Heart left ventricle (tissue), 16 donors: Measurements from ENCODE around the gene RAB6B. TPM values are rescaled to one million over a fixed set of nuclear protein-coding genes. Genes with fewer than 3 reads are reported as not detected.

ENCODE experiments used
- ATAC-seq, 4 donors: fragments of 200-7000 bp; cut with Tn5 transposase; one replicate each; pipeline ENCODE4 v1.9.1; 2020 to 2022; ENCODE audit warnings: moderate library complexity in 4 of 4, mild to moderate bottlenecking in 3 of 4, moderate number of reproducible peaks in 1 of 4
- DNase-seq, 5 donors: peaks; one replicate each; pipeline ENCODE4 v3.0.0-alpha.2; 2020
- H3K27ac ChIP-seq, 12 donors: fragments of 200-600 bp; sonication (generic) in 4 of 12; one replicate each; pipeline versions ENCODE4 v1.5.0 to v1.8.0; 2016 to 2022; ENCODE audit warnings: mild to moderate bottlenecking in 2 of 12
- H3K27me3 ChIP-seq, 9 donors: fragments of 200-600 bp; sonication (generic) in 2 of 9; one replicate each; pipeline versions ENCODE4 v1.5.1 to v1.8.0; 2016 to 2022; ENCODE audit warnings: mild to moderate bottlenecking in 3 of 9
- H3K36me3 ChIP-seq, 9 donors: fragments of 200-600 bp; sonication (generic) in 2 of 9; one replicate each; pipeline versions ENCODE4 v1.5.0 to v1.8.0; 2018 to 2022; ENCODE audit warnings: mild to moderate bottlenecking in 2 of 9
- H3K4me1 ChIP-seq, 12 donors: fragments of 200-600 bp; sonication (generic) in 4 of 12; one replicate each; pipeline versions ENCODE4 v1.5.0 to v1.8.0; 2016 to 2022; ENCODE audit warnings: mild to moderate bottlenecking in 3 of 12
- H3K4me3 ChIP-seq, 12 donors: fragments of 200-600 bp; sonication (generic) in 4 of 12; one replicate each; pipeline versions ENCODE4 v1.5.0 to v1.8.0; 2017 to 2022; ENCODE audit warnings: mild to moderate bottlenecking in 9 of 12, moderate library complexity in 4 of 12
- H3K9me3 ChIP-seq, 12 donors: fragments of 200-600 bp; sonication (generic) in 4 of 12; one replicate each; pipeline versions ENCODE4 v1.5.0 to v1.8.0; 2016 to 2022; ENCODE audit warnings: mild to moderate bottlenecking in 1 of 12
- POLR2A ChIP-seq, 2 donors: fragments of 450-650 bp; IDR thresholded peaks; one replicate each; pipeline ENCODE4 v1.6.1; 2017; ENCODE audit warnings: antibody characterized with exemption in 2 of 2, mild to moderate bottlenecking in 2 of 2, moderate library complexity in 2 of 2
- WGBS, 4 donors: extraction: QIAGEN DNeasy Blood & Tissue Kit in 2 of 4; methylation state at CpG; one replicate each; pipeline versions ENCODE4 v1.1.5 to v1.1.7; 2013 to 2018; 5-methylcytosine and 5-hydroxymethylcytosine counted together
- intact Hi-C, 10 donors: fragments of 100-400 bp; cut with DNase I; formaldehyde crosslinking; loops; one replicate each; pipeline versions ENCODE4 v1.11.1 to v1.14.2; 2022
- long read RNA-seq, 3 donors: library from polyadenylated mRNA; unstranded; transcript quantifications; one replicate each; pipeline ENCODE4 v2.0.0, GENCODE V29; 2020 to 2021
- polyA plus RNA-seq, 2 donors: library from polyadenylated mRNA; stranded (reverse); fragments of 200-250 nt; gene quantifications; one replicate each; pipeline ENCODE4 v1.2.3, GENCODE V29; 2013
- total RNA-seq, 9 donors: library from RNA; depleted of rRNA in 2 of 9; stranded (reverse); fragments of >200 nt in 2 of 9; fragmentation: NEBNext Ultra II Directional in 3 of 9; extraction: Animal tissue kit (Norgen Biotek cat#: 25700) in 3 of 9; gene quantifications; one replicate each; pipeline versions ENCODE4 v1.1.0 to v1.2.4, GENCODE V29; 2016 to 2023
- TF ChIP-seq, protein P1 (sequence below), 12 donors: fragments of 200-600 bp; sonication (generic) in 4 of 12; IDR thresholded peaks; one replicate each; pipeline versions ENCODE4 v1.5.0 to v1.8.0; 2018 to 2022; ENCODE audit warnings: antibody characterized with exemption in 12 of 12, mild to moderate bottlenecking in 5 of 12
- donor health status: ischemic (EF 13 %, LVEDD 7.1; RV severe dilation, severe dysfunction).
- donor health status: healthy with polysubstance abuse.
- donor health status: DM: no; HTN: yes; CAD: no.
- donor health status: DM: no; HTN: no; CAD: no.
- donor health status: ischemic (EF 25% LVEDD 6.9; RV normal size, moderate dysfunction).
- donor health status: ischemic (EF 25% LVEDD 5.7; RV mildly dilated, moderate dysfunction).
- donor health status: healthy.
- donor health status: DM: yes; HTN: yes; CAD: no.
- donor health status: ischemic (EF 35%, LVEDD 5.7; RV mildly dilated, moderate dysfunction).
- donor health status: nonischemic (EF 11% LVEDD 7.7; RV severe dilation, severe dysfunction).
- donor health status: DM: yes; HTN: yes; CAD: no.
- donor health status: PGD.
- donor health status: ischemic (EF 29% LVEDD 5.4; RV normal size, mild dysfunction).
- donor health status: nonischemic (EF 23%, LVEDD 6.1; RV moderate dilation, normal function).

The RAB6B gene
- total RNA-seq, result 10 to 100 TPM; 12.4 to 57.2 (median 44.6) TPM
- 10 to 100 TPM; 15.4 to 23.5 TPM for polyA plus RNA-seq
- long read RNA-seq, donor 1, full-length matches to known transcripts, result 2 of 28 reads
- long read RNA-seq, donor 1, partial matches to known transcripts, result 1 of 28 reads
- long read RNA-seq, donor 1, other reads (novel, unspliced or antisense), result 25 of 28 reads
- long read RNA-seq, donor 2, full-length matches to known transcripts, result 11 of 42 reads
- long read RNA-seq, donor 2, partial matches to known transcripts, result 2 of 42 reads
- long read RNA-seq, donor 2, other reads (novel, unspliced or antisense), result 29 of 42 reads
- long read RNA-seq, donor 3, partial matches to known transcripts, result 0 of 22 reads
- long read RNA-seq, donor 3, other reads (novel, unspliced or antisense), result 22 of 22 reads

DNA sequence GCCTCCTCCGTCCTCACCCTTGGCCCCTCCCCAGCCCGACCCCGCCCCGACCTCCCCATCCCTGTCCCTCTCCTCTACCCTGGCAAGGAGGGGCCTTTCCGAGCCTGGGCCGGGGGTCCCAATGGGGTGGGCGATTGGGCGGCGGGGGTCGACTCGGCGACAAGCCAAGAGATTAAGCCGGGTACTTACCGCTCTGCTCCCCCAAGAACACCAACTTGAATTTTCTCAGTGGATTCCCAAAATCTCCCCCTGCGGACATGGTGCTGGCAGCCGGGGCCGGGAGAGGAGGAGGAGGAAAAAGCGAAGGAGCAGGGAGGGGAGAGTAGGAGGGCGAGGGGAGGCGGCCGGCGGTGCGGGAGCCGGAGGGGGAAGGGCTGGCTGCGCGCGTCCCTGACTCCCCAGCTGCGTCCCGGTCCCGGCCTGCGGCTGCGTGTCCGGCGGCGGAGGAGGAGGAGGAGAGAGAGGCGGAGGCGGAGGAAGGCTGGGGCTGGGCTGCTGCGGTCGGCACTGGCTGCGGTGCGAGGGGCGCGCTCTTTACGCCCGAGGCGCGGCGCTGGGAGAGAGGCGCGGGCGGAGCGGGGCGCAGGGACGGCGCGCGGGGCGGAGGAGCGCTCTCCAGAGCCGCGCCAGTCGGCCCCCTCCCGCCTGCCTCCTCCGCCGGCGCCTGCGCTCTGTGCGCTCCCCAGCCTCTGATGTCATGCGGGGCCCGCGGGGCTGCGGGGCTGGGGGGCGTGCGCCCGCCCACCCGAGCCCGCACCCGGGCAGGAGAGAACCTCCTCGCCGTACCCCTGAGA, at the start of gene RAB6B:
Gene RAB6B (minus strand): TSS at position 675 of the 794 bp plus-strand sequence. CDS start 416 bp downstream, at position 259.
- Histone ChIP-seq H3K36me3 (no peaks in the 10 kb centered on the region), H3K4me1 (peaks cover 0 to 44% (median 17%) of the 10 kb centered on the region in 12 donors), H3K9me3 (no peaks in the 10 kb centered on the region), H3K27me3 (peaks cover 0 to 29% (median 0%) of the 10 kb centered on the region in 9 donors), H3K27ac (peak within 1 kb of the TSS in 10 of 12 donors; percentile 9 to 78 (median 52)), H3K4me3 (peak within 1 kb of the TSS; percentile 60 to 85 (median 72))
- DNase-seq (peak; percentile 48 to 75 (median 54)), ATAC-seq (peak; percentile 40 to 86 (median 73))
- 0 to 1% (median 1%) methylated on average over 37 to 80 of the region's 80 CpGs for WGBS, 4 donors
- intact Hi-C loops, result loop anchor here in 5 of 10 donors (2.0 to 10.0 kb wide), 5 partner anchors 67 to 231 kb away; partner anchors contain the start of gene TOPBP1 (in 1 of the 5)
- TF ChIP-seq, protein P1, sequence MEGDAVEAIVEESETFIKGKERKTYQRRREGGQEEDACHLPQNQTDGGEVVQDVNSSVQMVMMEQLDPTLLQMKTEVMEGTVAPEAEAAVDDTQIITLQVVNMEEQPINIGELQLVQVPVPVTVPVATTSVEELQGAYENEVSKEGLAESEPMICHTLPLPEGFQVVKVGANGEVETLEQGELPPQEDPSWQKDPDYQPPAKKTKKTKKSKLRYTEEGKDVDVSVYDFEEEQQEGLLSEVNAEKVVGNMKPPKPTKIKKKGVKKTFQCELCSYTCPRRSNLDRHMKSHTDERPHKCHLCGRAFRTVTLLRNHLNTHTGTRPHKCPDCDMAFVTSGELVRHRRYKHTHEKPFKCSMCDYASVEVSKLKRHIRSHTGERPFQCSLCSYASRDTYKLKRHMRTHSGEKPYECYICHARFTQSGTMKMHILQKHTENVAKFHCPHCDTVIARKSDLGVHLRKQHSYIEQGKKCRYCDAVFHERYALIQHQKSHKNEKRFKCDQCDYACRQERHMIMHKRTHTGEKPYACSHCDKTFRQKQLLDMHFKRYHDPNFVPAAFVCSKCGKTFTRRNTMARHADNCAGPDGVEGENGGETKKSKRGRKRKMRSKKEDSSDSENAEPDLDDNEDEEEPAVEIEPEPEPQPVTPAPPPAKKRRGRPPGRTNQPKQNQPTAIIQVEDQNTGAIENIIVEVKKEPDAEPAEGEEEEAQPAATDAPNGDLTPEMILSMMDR (IDR thresholded peaks at IDR 0.05), result no peak
- peak in 1 of 2 donors; percentile 35 for TF ChIP-seq POLR2A (IDR thresholded peaks at IDR 0.05)

DNA sequence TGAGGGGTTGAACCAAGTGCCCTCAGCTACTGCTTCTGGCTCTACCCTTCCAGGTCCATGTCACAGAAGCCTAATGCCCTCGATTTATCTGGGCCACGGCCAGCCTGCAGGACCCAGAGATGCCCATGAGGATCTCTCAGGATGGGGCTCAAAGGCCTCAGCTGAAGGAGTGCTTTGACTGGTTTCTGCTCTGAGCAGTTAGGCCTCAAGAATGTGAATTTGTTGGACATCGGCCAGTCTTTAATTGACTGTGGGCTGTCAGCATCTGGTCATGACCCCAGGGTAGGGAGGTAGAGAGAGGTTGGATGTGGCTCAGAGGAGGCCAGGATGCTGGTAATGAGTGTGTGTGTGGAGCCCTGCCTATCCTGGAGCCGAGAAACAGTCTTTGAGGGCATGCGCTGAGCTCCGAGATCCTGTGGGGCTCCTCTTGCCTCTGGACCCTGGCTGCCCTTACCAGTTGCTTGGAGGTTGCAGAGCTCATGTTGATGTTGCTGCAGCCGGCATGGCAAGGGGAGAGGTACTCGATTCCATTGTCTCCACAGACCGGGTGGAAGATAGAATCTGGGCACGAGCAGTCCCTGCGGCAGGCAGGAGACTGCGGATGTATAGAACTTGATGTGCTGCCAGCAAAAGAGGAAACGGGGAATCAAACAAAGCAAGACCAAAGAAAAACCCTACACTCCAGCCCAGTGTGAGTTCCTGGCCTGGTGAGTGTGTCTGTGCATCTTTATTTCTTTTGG, 49.1 kb upstream of the RAB6B start:
- Histone ChIP-seq H3K9me3 (no peaks in the 10 kb centered on the region), H3K36me3 (no peaks in the 10 kb centered on the region), H3K4me1 (peaks cover 0 to 61% (median 32%) of the 10 kb centered on the region in 12 donors), H3K27ac (peak overlapping the region in 11 of 12 donors; percentile 5 to 78 (median 59)), H3K27me3 (no peaks in the 10 kb centered on the region), H3K4me3 (no peak overlapping the region)
- intact Hi-C loops, result loop anchor here in 2 of 10 donors (5.0 kb wide), 2 partner anchors 82 to 87 kb away; partner anchors contain the start of gene SLCO2A1 (in 1 of the 2)
- 46 to 64% (median 59%) methylated on average over 12 to 13 of the region's 13 CpGs for WGBS, 4 donors
- peak in 1 of 5 donors; percentile 75 for DNase-seq
- TF ChIP-seq, protein P1 (IDR thresholded peaks at IDR 0.05), result no peak
- no peak for TF ChIP-seq POLR2A (IDR thresholded peaks at IDR 0.05)
- peak; percentile 49 to 63 (median 56) for ATAC-seq

DNA sequence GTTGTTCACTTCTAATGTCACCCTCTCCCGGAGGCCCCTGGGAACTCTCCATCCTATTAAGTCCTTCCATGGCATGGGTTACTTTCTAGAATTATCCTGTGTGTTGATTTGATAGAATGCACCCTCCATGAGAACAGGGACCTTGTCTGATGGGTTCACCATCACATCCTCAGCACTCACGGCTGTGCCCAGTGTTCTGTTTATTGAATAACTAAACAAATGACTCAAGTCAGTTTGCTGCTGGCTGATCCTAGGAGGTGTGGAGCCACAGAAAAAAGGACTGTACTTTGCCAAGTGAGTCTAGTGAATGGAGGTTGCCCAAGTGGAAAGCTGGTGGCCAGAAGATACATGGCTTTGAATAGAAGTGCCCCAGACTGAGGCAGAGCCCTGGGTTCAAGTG, 48.5 kb upstream of the RAB6B start:
- no peak for DNase-seq
- H3K4me3 ChIP-seq, result no peak overlapping the region
- intact Hi-C loops, result loop anchor here in 1 of 10 donors (5.0 kb wide), 1 partner anchor 83 kb away; the partner anchor contains the start of gene SLCO2A1
- TF ChIP-seq, protein P1 (IDR thresholded peaks at IDR 0.05), result no peak
- TF ChIP-seq POLR2A (IDR thresholded peaks at IDR 0.05), result no peak
- no peaks in the 10 kb centered on the region for H3K36me3 ChIP-seq
- peak overlapping the region in 10 of 12 donors; percentile 18 to 78 (median 55) for H3K27ac ChIP-seq
- 84 to 93% (median 88%) methylated on average over 2 of the region's 2 CpGs for WGBS, 4 donors
- H3K9me3 ChIP-seq, result no peaks in the 10 kb centered on the region
- ATAC-seq, result no peak
- H3K4me1 ChIP-seq, result peaks cover 0 to 60% (median 30%) of the 10 kb centered on the region in 12 donors
- no peaks in the 10 kb centered on the region for H3K27me3 ChIP-seq
